ENCODE data around the gene ATF2. TPM values are rescaled to one million over a fixed set of nuclear protein-coding genes. Genes with fewer than 3 reads are reported as not detected.

ATF2 gene
- total and polyA plus RNA-seq, 2 of the 13 experiments (the other 11 are each of a cell fraction or from before 2014, with no cell fraction given): 91.6 to 95.1 TPM

DNA sequence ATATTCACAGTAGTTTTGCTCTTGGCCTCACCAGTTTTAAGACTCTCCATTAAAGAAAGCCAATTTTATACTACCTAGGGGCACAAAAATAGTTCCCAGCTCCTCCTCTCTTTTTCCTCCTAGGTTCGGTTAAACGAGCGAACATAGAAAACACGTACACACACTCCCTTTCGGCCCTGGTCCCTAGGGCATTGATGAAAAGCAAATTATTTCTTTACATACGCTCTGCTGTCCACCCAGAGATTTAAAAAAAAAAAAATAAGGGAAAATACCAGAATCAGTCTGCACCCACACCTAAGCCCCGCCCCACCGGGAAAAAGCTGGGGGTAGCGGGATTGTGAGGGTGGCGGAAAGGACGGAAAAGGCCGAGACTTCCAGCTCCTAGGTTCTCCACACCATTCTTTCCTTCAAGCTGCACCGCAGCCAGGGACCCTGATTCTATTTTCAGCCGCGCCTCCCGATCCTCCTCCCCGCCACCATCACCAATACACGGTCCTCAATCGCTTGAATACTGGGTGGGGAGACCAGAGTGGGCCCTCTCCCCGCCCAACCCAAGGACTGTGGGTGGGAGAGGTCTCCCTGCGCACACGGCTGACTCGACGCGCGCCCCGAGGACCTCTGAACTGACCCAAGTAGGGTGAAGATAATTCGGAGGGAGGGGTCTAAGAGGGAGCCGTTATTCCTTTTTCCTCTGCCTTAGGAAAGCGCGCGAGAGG, 769 bp downstream of the ATF2 start (continued):
- no peak for TF ChIP-seq TGIF2 (CRISPR knock-in tag; IDR thresholded peaks at IDR 0.05)
- TF ChIP-seq, protein P1, sequence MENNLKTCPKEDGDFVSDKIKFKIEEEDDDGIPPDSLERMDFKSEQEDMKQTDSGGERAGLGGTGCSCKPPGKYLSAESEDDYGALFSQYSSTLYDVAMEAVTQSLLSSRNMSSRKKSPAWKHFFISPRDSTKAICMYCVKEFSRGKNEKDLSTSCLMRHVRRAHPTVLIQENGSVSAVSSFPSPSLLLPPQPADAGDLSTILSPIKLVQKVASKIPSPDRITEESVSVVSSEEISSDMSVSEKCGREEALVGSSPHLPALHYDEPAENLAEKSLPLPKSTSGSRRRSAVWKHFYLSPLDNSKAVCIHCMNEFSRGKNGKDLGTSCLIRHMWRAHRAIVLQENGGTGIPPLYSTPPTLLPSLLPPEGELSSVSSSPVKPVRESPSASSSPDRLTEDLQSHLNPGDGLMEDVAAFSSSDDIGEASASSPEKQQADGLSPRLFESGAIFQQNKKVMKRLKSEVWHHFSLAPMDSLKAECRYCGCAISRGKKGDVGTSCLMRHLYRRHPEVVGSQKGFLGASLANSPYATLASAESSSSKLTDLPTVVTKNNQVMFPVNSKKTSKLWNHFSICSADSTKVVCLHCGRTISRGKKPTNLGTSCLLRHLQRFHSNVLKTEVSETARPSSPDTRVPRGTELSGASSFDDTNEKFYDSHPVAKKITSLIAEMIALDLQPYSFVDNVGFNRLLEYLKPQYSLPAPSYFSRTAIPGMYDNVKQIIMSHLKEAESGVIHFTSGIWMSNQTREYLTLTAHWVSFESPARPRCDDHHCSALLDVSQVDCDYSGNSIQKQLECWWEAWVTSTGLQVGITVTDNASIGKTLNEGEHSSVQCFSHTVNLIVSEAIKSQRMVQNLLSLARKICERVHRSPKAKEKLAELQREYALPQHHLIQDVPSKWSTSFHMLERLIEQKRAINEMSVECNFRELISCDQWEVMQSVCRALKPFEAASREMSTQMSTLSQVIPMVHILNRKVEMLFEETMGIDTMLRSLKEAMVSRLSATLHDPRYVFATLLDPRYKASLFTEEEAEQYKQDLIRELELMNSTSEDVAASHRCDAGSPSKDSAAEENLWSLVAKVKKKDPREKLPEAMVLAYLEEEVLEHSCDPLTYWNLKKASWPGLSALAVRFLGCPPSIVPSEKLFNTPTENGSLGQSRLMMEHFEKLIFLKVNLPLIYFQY (CRISPR knock-in tag; IDR thresholded peaks at IDR 0.05; ENCODE audit: borderline replicate concordance): peak; percentile 17
- TF ChIP-seq ZNF253 (CRISPR knock-in tag; IDR thresholded peaks at IDR 0.05; ENCODE audit: borderline replicate concordance): 0 out of 2 replicates have a peak, but pooled peaks have one; percentile 6
- TF ChIP-seq, protein P2, sequence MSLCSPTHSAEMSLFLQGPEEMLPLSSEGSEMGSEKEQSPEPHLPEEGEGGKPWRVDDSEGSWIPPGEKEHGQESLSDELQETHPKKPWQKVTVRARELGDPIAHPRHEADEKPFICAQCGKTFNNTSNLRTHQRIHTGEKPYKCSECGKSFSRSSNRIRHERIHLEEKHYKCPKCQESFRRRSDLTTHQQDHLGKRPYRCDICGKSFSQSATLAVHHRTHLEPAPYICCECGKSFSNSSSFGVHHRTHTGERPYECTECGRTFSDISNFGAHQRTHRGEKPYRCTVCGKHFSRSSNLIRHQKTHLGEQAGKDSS (CRISPR knock-in tag; IDR thresholded peaks at IDR 0.05; ENCODE audit: borderline replicate concordance, low read depth): peak; percentile 75; the same call in 1 of the 2 replicates
- no peak for TF ChIP-seq ISL2 (CRISPR knock-in tag; IDR thresholded peaks at IDR 0.05)
- TF ChIP-seq NR2F6 (IDR thresholded peaks at IDR 0.05): 0 out of 2 replicates have a peak, but pooled peaks have one; percentile 7
- TF ChIP-seq NR2F6 (CRISPR knock-in tag; IDR thresholded peaks at IDR 0.05): no peak
- TF ChIP-seq ZNF468 (CRISPR knock-in tag; IDR thresholded peaks at IDR 0.05): 0 out of 2 replicates have a peak, but pooled peaks have one; percentile 6
- no peak for TF ChIP-seq ZNF775 (CRISPR knock-in tag; IDR thresholded peaks at IDR 0.05; ENCODE audit: borderline replicate concordance)
- TF ChIP-seq SIN3A (IDR thresholded peaks at IDR 0.05; ENCODE audit: borderline replicate concordance, low read depth, low read length): peak; percentile 13; the same call in 1 of the 2 replicates
- TF ChIP-seq ZNF546 (CRISPR knock-in tag; conservative IDR thresholded peaks at IDR 0.05): 0 out of 2 replicates have a peak, but pooled peaks have one; percentile 32
- 0 out of 2 replicates have a peak, but pooled peaks have one; percentile 64 for TF ChIP-seq HNRNPL (IDR thresholded peaks at IDR 0.05; ENCODE audit: low read depth, low read length)
- peak; percentile 81; the same call in 1 of the 2 replicates for TF ChIP-seq ZNF274 (CRISPR knock-in tag; IDR thresholded peaks at IDR 0.05)
- TF ChIP-seq, protein P3, sequence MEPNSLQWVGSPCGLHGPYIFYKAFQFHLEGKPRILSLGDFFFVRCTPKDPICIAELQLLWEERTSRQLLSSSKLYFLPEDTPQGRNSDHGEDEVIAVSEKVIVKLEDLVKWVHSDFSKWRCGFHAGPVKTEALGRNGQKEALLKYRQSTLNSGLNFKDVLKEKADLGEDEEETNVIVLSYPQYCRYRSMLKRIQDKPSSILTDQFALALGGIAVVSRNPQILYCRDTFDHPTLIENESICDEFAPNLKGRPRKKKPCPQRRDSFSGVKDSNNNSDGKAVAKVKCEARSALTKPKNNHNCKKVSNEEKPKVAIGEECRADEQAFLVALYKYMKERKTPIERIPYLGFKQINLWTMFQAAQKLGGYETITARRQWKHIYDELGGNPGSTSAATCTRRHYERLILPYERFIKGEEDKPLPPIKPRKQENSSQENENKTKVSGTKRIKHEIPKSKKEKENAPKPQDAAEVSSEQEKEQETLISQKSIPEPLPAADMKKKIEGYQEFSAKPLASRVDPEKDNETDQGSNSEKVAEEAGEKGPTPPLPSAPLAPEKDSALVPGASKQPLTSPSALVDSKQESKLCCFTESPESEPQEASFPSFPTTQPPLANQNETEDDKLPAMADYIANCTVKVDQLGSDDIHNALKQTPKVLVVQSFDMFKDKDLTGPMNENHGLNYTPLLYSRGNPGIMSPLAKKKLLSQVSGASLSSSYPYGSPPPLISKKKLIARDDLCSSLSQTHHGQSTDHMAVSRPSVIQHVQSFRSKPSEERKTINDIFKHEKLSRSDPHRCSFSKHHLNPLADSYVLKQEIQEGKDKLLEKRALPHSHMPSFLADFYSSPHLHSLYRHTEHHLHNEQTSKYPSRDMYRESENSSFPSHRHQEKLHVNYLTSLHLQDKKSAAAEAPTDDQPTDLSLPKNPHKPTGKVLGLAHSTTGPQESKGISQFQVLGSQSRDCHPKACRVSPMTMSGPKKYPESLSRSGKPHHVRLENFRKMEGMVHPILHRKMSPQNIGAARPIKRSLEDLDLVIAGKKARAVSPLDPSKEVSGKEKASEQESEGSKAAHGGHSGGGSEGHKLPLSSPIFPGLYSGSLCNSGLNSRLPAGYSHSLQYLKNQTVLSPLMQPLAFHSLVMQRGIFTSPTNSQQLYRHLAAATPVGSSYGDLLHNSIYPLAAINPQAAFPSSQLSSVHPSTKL (CRISPR knock-in tag; IDR thresholded peaks at IDR 0.05): no peak
- no peak for TF ChIP-seq CCDC6 (CRISPR knock-in tag; IDR thresholded peaks at IDR 0.05)
- peak; percentile 56; the same call in 1 of the 2 replicates for TF ChIP-seq ZNF777 (CRISPR knock-in tag; IDR thresholded peaks at IDR 0.05)
- TF ChIP-seq MXI1 (IDR thresholded peaks at IDR 0.05; ENCODE audit: borderline replicate concordance, low read depth, low read length): 0 out of 3 replicates have a peak, but pooled peaks have one; percentile 13
- TF ChIP-seq ZNF605 (CRISPR knock-in tag; IDR thresholded peaks at IDR 0.05): peak; percentile 85
- no peak for TF ChIP-seq SMYD3 (CRISPR knock-in tag; IDR thresholded peaks at IDR 0.05)
- no peak for TF ChIP-seq SATB2 (CRISPR knock-in tag; IDR thresholded peaks at IDR 0.05)
- no peak for TF ChIP-seq MIER2 (CRISPR knock-in tag; IDR thresholded peaks at IDR 0.05)

Data from HepG2 (cell line).